H9 (cell line): ENCODE data around the gene MICAL2. TPM values are rescaled to one million over a fixed set of nuclear protein-coding genes. Genes with fewer than 3 reads are reported as not detected.

Experiments
- DNase-seq: peaks from one replicate; pipeline ENCODE4 v3.0.0-alpha.2; 2017
- H2AFZ ChIP-seq: one replicate; pipeline ENCODE4 v1.6.1; 2013; ENCODE audit warnings: mild to moderate bottlenecking, low read length, control low read depth, moderate library complexity
- H2AK5ac ChIP-seq: 2 replicates; pipeline ENCODE4 v1.6.1; 2013; ENCODE audit warnings: low read length, control low read depth, mixed read lengths; ENCODE audit not compliant: insufficient read length
- H2BK120ac ChIP-seq: one replicate; pipeline ENCODE4 v1.6.1; 2013; ENCODE audit warnings: low read depth, mild to moderate bottlenecking, low read length, control low read depth, inconsistent platforms; ENCODE audit not compliant: poor library complexity, severe bottlenecking
- H2BK12ac ChIP-seq: 2 replicates; pipeline ENCODE4 v1.6.1; 2013; ENCODE audit warnings: low read length, control low read depth, mixed read lengths, low read depth; ENCODE audit not compliant: insufficient read length
- H2BK15ac ChIP-seq: 2 replicates; pipeline ENCODE4 v1.6.1; 2013; ENCODE audit warnings: low read depth, low read length, control low read depth
- H2BK20ac ChIP-seq: one replicate; pipeline ENCODE4 v1.6.1; 2013; ENCODE audit warnings: low read depth, mild to moderate bottlenecking, low read length, control low read depth, inconsistent platforms; ENCODE audit not compliant: poor library complexity, severe bottlenecking
- H2BK5ac ChIP-seq: 2 replicates; pipeline ENCODE4 v1.6.1; 2013; ENCODE audit warnings: low read length, control low read depth, mixed read lengths; ENCODE audit not compliant: insufficient read length
- H3K14ac ChIP-seq: 2 replicates; pipeline ENCODE4 v1.6.1; 2013; ENCODE audit warnings: low read length, control low read depth; ENCODE audit not compliant: insufficient read depth
- H3K18ac ChIP-seq: 2 replicates; pipeline ENCODE4 v1.6.1; 2013; ENCODE audit warnings: low read depth, mild to moderate bottlenecking, mixed read lengths, low read length, control low read depth; ENCODE audit not compliant: insufficient read length
- H3K23ac ChIP-seq: 2 replicates; pipeline ENCODE4 v1.6.1; 2013; ENCODE audit warnings: low read length, control low read depth, mixed read lengths, low read depth; ENCODE audit not compliant: insufficient read length
- H3K23me2 ChIP-seq: 2 replicates; pipeline ENCODE4 v1.6.1; 2013; ENCODE audit warnings: low read depth, mild to moderate bottlenecking, mixed read lengths, low read length, control low read depth; ENCODE audit not compliant: insufficient read length, poor library complexity, severe bottlenecking
- H3K27ac ChIP-seq: 2 replicates; pipeline ENCODE4 v1.5.1; 2013; ENCODE audit warnings: low read length, control low read depth, mixed read lengths, low read depth; ENCODE audit not compliant: insufficient read length
- H3K27me3 ChIP-seq: 2 replicates; pipeline ENCODE4 v1.6.1; 2013; ENCODE audit warnings: low read length, control low read depth, inconsistent platforms; ENCODE audit not compliant: insufficient read depth
- H3K4ac ChIP-seq: 2 replicates; pipeline ENCODE4 v1.6.1; 2013; ENCODE audit warnings: low read depth, mild to moderate bottlenecking, control low read depth, inconsistent platforms, low read length, moderate library complexity
- H3K4me1 ChIP-seq: 2 replicates; pipeline ENCODE4 v1.6.1; 2013; ENCODE audit warnings: low read length, control low read depth, inconsistent platforms; ENCODE audit not compliant: insufficient read depth
- H3K4me2 ChIP-seq: 2 replicates; pipeline ENCODE4 v1.6.1; 2013; ENCODE audit warnings: low read length, control low read depth, mixed read lengths; ENCODE audit not compliant: insufficient read length, insufficient read depth
- H3K56ac ChIP-seq: 2 replicates; pipeline ENCODE4 v1.6.1; 2013; ENCODE audit warnings: low read depth, mild to moderate bottlenecking, mixed read lengths, low read length, control low read depth; ENCODE audit not compliant: insufficient read length
- H3K79me1 ChIP-seq: 2 replicates; pipeline ENCODE4 v1.6.1; 2013; ENCODE audit warnings: low read depth, mild to moderate bottlenecking, moderate library complexity, low read length, control low read depth, inconsistent platforms; ENCODE audit not compliant: insufficient read depth, poor library complexity, severe bottlenecking
- H3K79me2 ChIP-seq: 2 replicates; pipeline ENCODE4 v1.6.1; 2013; ENCODE audit warnings: low read length, control low read depth, inconsistent platforms; ENCODE audit not compliant: insufficient read depth
- H3K9ac ChIP-seq: 2 replicates; pipeline ENCODE4 v1.6.1; 2013; ENCODE audit warnings: low read length, control low read depth, mixed read lengths; ENCODE audit not compliant: insufficient read length; ENCODE audit errors: extremely low read depth
- H3K9me3 ChIP-seq: one replicate; pipeline ENCODE4 v1.6.1; 2013; ENCODE audit warnings: low read depth, low read length, inconsistent platforms; ENCODE audit not compliant: control insufficient read depth
- H3T11ph ChIP-seq: one replicate; pipeline ENCODE4 v1.6.1; 2013; ENCODE audit warnings: mild to moderate bottlenecking, low read length, control low read depth, inconsistent platforms
- H4K20me1 ChIP-seq: one replicate; pipeline ENCODE4 v1.6.1; 2013; ENCODE audit not compliant: control insufficient read depth, insufficient read length, insufficient read depth
- H4K5ac ChIP-seq: 2 replicates; pipeline ENCODE4 v1.6.1; 2013; ENCODE audit warnings: low read depth, mild to moderate bottlenecking, mixed read lengths, low read length, control low read depth; ENCODE audit not compliant: insufficient read length
- H4K8ac ChIP-seq: replicated peaks from 2 replicates; pipeline ENCODE4 v1.6.1; 2013; ENCODE audit warnings: low read length, control low read depth, mixed read lengths, low read depth; ENCODE audit not compliant: insufficient read length
- H4K91ac ChIP-seq: 2 replicates; pipeline ENCODE4 v1.6.1; 2013; ENCODE audit warnings: low read depth, mild to moderate bottlenecking, moderate library complexity, mixed read lengths, low read length, control low read depth; ENCODE audit not compliant: insufficient read length
- H3K27ac Mint-ChIP-seq, 3 experiments: 2 replicates in 2 of 3; 3 replicates in 1 of 3; pipeline ENCODE4 v1.8.0; 2020 to 2021; ENCODE audit warnings: mixed read lengths in 3 of 3, mild to moderate bottlenecking in 1 of 3, moderate library complexity in 1 of 3
- H3K27me3 Mint-ChIP-seq: 2 replicates; pipeline ENCODE4 v1.8.0; 2021; ENCODE audit warnings: low read depth, mild to moderate bottlenecking, moderate library complexity, mixed read lengths
- H3K36me3 Mint-ChIP-seq, 3 experiments: 2 replicates in 2 of 3; 3 replicates in 1 of 3; pipeline ENCODE4 v1.8.0; 2020 to 2021; ENCODE audit warnings: low read depth in 3 of 3, mixed read lengths in 3 of 3; ENCODE audit not compliant: insufficient read depth in 1 of 3
- H3K4me1 Mint-ChIP-seq, 2 experiments: 2 replicates each; pipeline ENCODE4 v1.8.0; 2020; ENCODE audit warnings: mixed read lengths in 2 of 2
- H3K4me3 Mint-ChIP-seq, 2 experiments: 2 replicates in 1 of 2; 3 replicates in 1 of 2; pipeline ENCODE4 v1.8.0; 2020 to 2021; ENCODE audit warnings: mild to moderate bottlenecking in 2 of 2, mixed read lengths in 2 of 2, moderate library complexity in 1 of 2
- H3K9me3 Mint-ChIP-seq, 2 experiments: 2 replicates in 1 of 2; 3 replicates in 1 of 2; pipeline ENCODE4 v1.8.0; 2020; ENCODE audit warnings: mild to moderate bottlenecking in 2 of 2, mixed read lengths in 2 of 2, moderate library complexity in 1 of 2
- CTCF ChIP-seq: fragments of 200-600 bp; sonication (generic); conservative IDR thresholded peaks from 3 replicates; pipeline ENCODE4 v1.8.0; 2021; ENCODE audit warnings: antibody characterized with exemption, mild to moderate bottlenecking
- WGBS: extraction: QIAGEN DNeasy Blood & Tissue Kit; methylation state at CpG from one replicate; pipeline ENCODE4 v1.1.7; 2013; ENCODE audit warnings: missing lambda C conversion rate, low lambda C conversion rate, mixed read lengths; ENCODE audit not compliant: insufficient read length; ENCODE audit errors: extremely low coverage; 5-methylcytosine and 5-hydroxymethylcytosine counted together
- total RNA-seq: library from RNA; stranded (reverse); gene quantifications from 2 replicates; pipeline ENCODE4 v1.2.1, GENCODE V29; 2021

Gene MICAL2
- total RNA-seq, 1 experiment from 2014 or later: 4.7 TPM

GRCh38 chr11:12130180-12130980 is 20.0 kb downstream of the MICAL2 start:
- no peak overlapping the region for H3K18ac ChIP-seq
- H4K91ac ChIP-seq: no peak overlapping the region
- H3K23me2 ChIP-seq: no peaks in the 10 kb centered on the region
- no peak overlapping the region for H2BK12ac ChIP-seq
- H2BK5ac ChIP-seq: no peak overlapping the region
- Mint-ChIP-seq H3K27me3 (peaks cover 8% of the 10 kb centered on the region), H3K36me3 (no peaks in the 10 kb centered on the region), H3K4me3 (no peak overlapping the region), H3K4me1 (peaks cover 2 to 7% of the 10 kb centered on the region in 2 experiments; a peak in 2 of 4 replicates), H3K9me3 (no peaks in the 10 kb centered on the region), H3K27ac (no peak overlapping the region)
- DNase-seq: no peak
- no peak overlapping the region for H2BK120ac ChIP-seq
- no peak overlapping the region for H3K27ac ChIP-seq
- H2AK5ac ChIP-seq: no peak overlapping the region
- H3K9me3 ChIP-seq: no peaks in the 10 kb centered on the region
- H3K4ac ChIP-seq: no peak overlapping the region
- TF ChIP-seq CTCF: no peak
- no peak overlapping the region for H3K9ac ChIP-seq
- H3K4me2 ChIP-seq: no peak overlapping the region
- H3K4me1 ChIP-seq: no peaks in the 10 kb centered on the region
- H4K20me1 ChIP-seq: no peaks in the 10 kb centered on the region
- no peak overlapping the region for H4K5ac ChIP-seq
- H3T11ph ChIP-seq: no peak overlapping the region
- no peak overlapping the region for H3K23ac ChIP-seq
- H2AFZ ChIP-seq: no peak overlapping the region
- H3K56ac ChIP-seq: no peak overlapping the region
- H2BK15ac ChIP-seq: no peak overlapping the region
- no peaks in the 10 kb centered on the region for H3K79me1 ChIP-seq
- whole genome bisulfite sequencing: no CpG with 5 or more reads among the region's 3 CpGs
- no peak overlapping the region for H4K8ac ChIP-seq
- no peak overlapping the region for H3K14ac ChIP-seq
- H3K79me2 ChIP-seq: no peaks in the 10 kb centered on the region
- H3K27me3 ChIP-seq: no peaks in the 10 kb centered on the region
- H2BK20ac ChIP-seq: no peak overlapping the region
